Measurements from ENCODE around the gene CRMP1.

CRMP1 gene

DNA sequence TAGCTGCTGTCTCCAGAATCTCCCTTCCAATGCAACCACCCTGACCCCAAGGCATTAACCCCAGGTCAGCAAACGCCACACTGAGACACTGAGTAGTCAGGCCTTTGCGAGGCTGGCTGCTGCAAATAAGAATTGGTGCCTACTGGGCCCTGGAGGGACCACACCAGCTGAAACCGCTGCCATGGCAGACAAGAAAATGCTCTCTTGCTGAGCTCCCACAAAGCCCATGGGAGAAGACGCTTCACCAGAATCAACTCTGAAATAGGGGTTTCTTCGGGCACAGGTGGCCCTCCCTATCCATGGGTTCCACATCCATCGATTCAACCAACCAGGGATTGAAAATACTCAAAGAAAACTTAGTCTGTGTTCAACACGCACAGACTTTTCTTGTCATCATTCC, 26.7 kb upstream of the CRMP1 start:
- POLR2A ChIA-PET = no interaction called here
- Histone ChIP-seq H3K27me3 (replicated peaks in 2 of 5; ENCODE audit: control insufficient read depth in 4 of 5, insufficient read depth in 5 of 5, low read length in 4 of 5) (peaks cover 0 to 73% (median 16%) of the 10 kb centered on the region in 5 experiments), H3K9me3 (ENCODE audit: control extremely low read depth in 1 of 5, control insufficient read depth in 4 of 5, insufficient read depth in 2 of 5, low read depth in 1 of 5, low read length in 4 of 5) (no peaks in the 10 kb centered on the region), H3K4me1 (ENCODE audit: control extremely low read depth in 1 of 4, control insufficient read depth in 4 of 4, insufficient read depth in 4 of 4, low read length in 3 of 4) (no peaks in the 10 kb centered on the region), H3K4me3 (ENCODE audit: control insufficient read depth in 1 of 7, extremely low read depth in 1 of 7, insufficient read depth in 4 of 7, low read depth in 2 of 7, low read length in 6 of 7) (no peak overlapping the region), H3K27ac (ENCODE audit: insufficient read depth in 1 of 2, low read depth in 1 of 2, low read length in 2 of 2, poor library complexity in 1 of 2, severe bottlenecking in 2 of 2) (no peak overlapping the region), H3K36me3 (ENCODE audit: control insufficient read depth in 4 of 4, insufficient read depth in 4 of 4, low read length in 3 of 4) (no peaks in the 10 kb centered on the region)
- WGBS (ENCODE audit: insufficient coverage) = 90% methylated on average over 6 of the region's 7 CpGs
- CTCF ChIA-PET = no interaction called here
- no peak for DNase-seq

DNA sequence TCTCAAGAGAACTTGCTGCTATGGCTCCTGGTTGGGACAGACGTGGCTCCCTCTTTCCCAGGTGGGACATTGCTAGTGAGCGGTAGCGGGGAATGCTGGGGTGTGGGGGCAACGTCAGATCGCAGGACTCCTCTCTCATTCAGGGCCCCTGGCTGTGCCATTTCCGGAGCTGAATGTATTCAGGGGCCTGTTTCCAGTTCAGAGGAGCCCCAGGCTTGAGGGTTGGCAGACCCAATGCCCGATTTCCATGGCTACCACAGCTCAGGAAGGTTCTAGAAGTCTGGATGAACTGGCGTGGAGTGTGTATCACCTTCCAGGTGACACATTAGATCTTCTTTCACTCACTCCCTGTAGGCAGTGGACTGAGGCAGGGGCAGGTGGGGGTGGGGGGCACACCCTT, 26.2 kb upstream of the CRMP1 start:
- Histone ChIP-seq H3K36me3 (ENCODE audit: control insufficient read depth in 4 of 4, insufficient read depth in 4 of 4, low read length in 3 of 4) (no peaks in the 10 kb centered on the region), H3K27me3 (replicated peaks in 2 of 5; ENCODE audit: control insufficient read depth in 4 of 5, insufficient read depth in 5 of 5, low read length in 4 of 5) (peaks cover 0 to 73% (median 16%) of the 10 kb centered on the region in 5 experiments), H3K27ac (ENCODE audit: insufficient read depth in 1 of 2, low read depth in 1 of 2, low read length in 2 of 2, poor library complexity in 1 of 2, severe bottlenecking in 2 of 2) (no peak overlapping the region), H3K4me3 (ENCODE audit: control insufficient read depth in 1 of 7, extremely low read depth in 1 of 7, insufficient read depth in 4 of 7, low read depth in 2 of 7, low read length in 6 of 7) (no peak overlapping the region), H3K4me1 (ENCODE audit: control extremely low read depth in 1 of 4, control insufficient read depth in 4 of 4, insufficient read depth in 4 of 4, low read length in 3 of 4) (no peaks in the 10 kb centered on the region), H3K9me3 (ENCODE audit: control extremely low read depth in 1 of 5, control insufficient read depth in 4 of 5, insufficient read depth in 2 of 5, low read depth in 1 of 5, low read length in 4 of 5) (no peaks in the 10 kb centered on the region)
- CTCF ChIA-PET = no interaction called here
- 98% methylated on average over 7 of the region's 8 CpGs for WGBS (ENCODE audit: insufficient coverage)
- POLR2A ChIA-PET = interaction anchor here (0.6 kb wide), 1 partner anchor 1185 kb away, joined by 4 read pairs; no protein-coding TSS in a partner anchor
- no peak for DNase-seq

DNA sequence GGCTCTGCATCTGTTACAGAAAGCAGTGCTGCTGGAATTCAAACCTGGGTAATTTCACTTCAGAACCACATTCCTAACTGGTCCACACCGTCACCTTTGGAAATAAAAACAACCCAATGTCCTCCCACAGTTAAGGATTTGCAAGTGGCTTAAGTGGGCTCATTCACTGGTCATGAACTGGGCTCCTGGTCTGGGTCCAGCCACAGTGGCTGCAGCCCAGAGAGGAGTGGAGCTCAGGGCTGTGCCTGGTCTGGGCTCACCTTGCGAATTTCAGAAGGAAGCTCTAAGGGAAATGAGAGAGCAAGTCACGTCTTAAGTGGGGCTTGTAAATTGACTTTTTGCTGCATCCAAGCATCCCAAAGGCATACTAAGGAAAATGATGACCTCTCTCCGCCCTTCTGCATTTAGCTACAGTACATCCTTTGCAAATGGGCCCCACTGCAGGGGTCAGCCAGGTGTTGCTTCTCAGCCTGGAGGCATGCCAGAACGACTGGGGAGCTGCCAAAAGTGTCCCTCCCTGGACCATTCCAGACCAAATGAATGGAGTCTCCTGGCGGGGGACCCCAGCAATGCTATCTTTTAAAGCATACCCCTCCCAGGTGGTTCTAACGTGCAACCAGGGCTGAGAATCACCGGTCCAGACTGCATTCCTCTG, 25.6 kb upstream of the CRMP1 start:
- H3K9me3 ChIP-seq (ENCODE audit: control extremely low read depth in 1 of 5, control insufficient read depth in 4 of 5, insufficient read depth in 2 of 5, low read depth in 1 of 5, low read length in 4 of 5) = peaks cover 0 to 1% (median 0%) of the 10 kb centered on the region in 5 experiments
- CTCF ChIA-PET = no interaction called here
- H3K27ac ChIP-seq (ENCODE audit: insufficient read depth in 1 of 2, low read depth in 1 of 2, low read length in 2 of 2, poor library complexity in 1 of 2, severe bottlenecking in 2 of 2) = no peak overlapping the region
- H3K4me1 ChIP-seq (ENCODE audit: control extremely low read depth in 1 of 4, control insufficient read depth in 4 of 4, insufficient read depth in 4 of 4, low read length in 3 of 4) = no peaks in the 10 kb centered on the region
- WGBS (ENCODE audit: insufficient coverage) = 76% methylated on average over 7 of the region's 8 CpGs
- no peak for DNase-seq
- no peaks in the 10 kb centered on the region for H3K36me3 ChIP-seq (ENCODE audit: control insufficient read depth in 4 of 4, insufficient read depth in 4 of 4, low read length in 3 of 4)
- POLR2A ChIA-PET = interaction anchor here (0.6 kb wide), 1 partner anchor 1184 kb away, joined by 4 read pairs; no protein-coding TSS in a partner anchor
- no peak overlapping the region for H3K4me3 ChIP-seq (ENCODE audit: control insufficient read depth in 1 of 7, extremely low read depth in 1 of 7, insufficient read depth in 4 of 7, low read depth in 2 of 7, low read length in 6 of 7)
- H3K27me3 ChIP-seq (replicated peaks in 2 of 5; ENCODE audit: control insufficient read depth in 4 of 5, insufficient read depth in 5 of 5, low read length in 4 of 5) = peaks cover 0 to 72% (median 16%) of the 10 kb centered on the region in 5 experiments

DNA sequence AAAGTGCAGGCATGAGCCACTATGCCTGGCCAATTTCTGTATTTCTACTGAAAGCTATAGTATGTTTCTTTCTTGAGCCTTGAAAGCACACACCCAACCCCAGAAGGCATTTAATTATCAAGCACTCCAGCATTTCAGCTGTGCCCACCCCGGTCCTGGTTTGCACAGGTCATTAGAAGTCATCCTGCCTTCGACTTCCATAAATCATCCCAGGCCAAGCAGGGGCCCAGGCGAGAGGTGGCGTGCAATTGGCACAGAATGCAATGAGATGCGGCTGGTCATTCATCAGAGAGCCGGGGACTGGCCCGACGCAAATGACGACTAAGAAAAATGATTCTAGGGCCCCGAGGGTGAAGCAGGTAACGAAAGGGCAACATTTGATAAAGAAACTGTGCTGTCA, 24.8 kb upstream of the CRMP1 start:
- Histone ChIP-seq H3K4me1 (ENCODE audit: control extremely low read depth in 1 of 4, control insufficient read depth in 4 of 4, insufficient read depth in 4 of 4, low read length in 3 of 4) (no peaks in the 10 kb centered on the region), H3K9me3 (ENCODE audit: control extremely low read depth in 1 of 5, control insufficient read depth in 4 of 5, insufficient read depth in 2 of 5, low read depth in 1 of 5, low read length in 4 of 5) (peaks cover 0 to 3% (median 0%) of the 10 kb centered on the region in 5 experiments), H3K27ac (ENCODE audit: insufficient read depth in 1 of 2, low read depth in 1 of 2, low read length in 2 of 2, poor library complexity in 1 of 2, severe bottlenecking in 2 of 2) (no peak overlapping the region), H3K27me3 (replicated peaks in 2 of 5; ENCODE audit: control insufficient read depth in 4 of 5, insufficient read depth in 5 of 5, low read length in 4 of 5) (peaks cover 0 to 68% (median 16%) of the 10 kb centered on the region in 5 experiments), H3K4me3 (ENCODE audit: control insufficient read depth in 1 of 7, extremely low read depth in 1 of 7, insufficient read depth in 4 of 7, low read depth in 2 of 7, low read length in 6 of 7) (no peak overlapping the region), H3K36me3 (ENCODE audit: control insufficient read depth in 4 of 4, insufficient read depth in 4 of 4, low read length in 3 of 4) (no peaks in the 10 kb centered on the region)
- ChIA-PET CTCF (no interaction called here), POLR2A (no interaction called here)
- WGBS (ENCODE audit: insufficient coverage) = 75% methylated on average over 10 of the region's 11 CpGs
- DNase-seq = no peak

DNA sequence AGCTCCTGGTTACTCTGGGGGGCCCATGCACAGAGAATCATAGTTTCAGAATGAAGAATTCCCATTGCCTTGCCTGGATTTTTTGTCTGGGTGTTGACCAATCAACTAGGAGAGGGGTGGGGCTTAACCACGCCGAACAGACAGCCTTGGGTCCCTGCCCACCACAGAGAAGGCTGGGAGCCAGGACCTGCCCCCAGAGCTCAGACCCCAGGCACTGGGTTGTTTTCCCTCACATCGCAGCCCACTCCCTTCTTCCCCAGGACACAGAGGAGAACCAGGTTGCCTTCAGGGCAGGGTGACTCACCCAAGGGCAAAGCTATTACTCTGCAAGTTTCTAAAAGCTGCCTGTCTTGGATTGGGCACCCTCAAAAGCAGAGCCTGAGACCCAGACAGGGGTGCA, 23.3 kb upstream of the CRMP1 start:
- peaks cover 0 to 53% (median 12%) of the 10 kb centered on the region in 5 experiments for H3K27me3 ChIP-seq (replicated peaks in 2 of 5; ENCODE audit: control insufficient read depth in 4 of 5, insufficient read depth in 5 of 5, low read length in 4 of 5)
- H3K4me3 ChIP-seq (ENCODE audit: control insufficient read depth in 1 of 7, extremely low read depth in 1 of 7, insufficient read depth in 4 of 7, low read depth in 2 of 7, low read length in 6 of 7) = no peak overlapping the region
- H3K27ac ChIP-seq (ENCODE audit: insufficient read depth in 1 of 2, low read depth in 1 of 2, low read length in 2 of 2, poor library complexity in 1 of 2, severe bottlenecking in 2 of 2) = no peak overlapping the region
- WGBS (ENCODE audit: insufficient coverage) = 88% methylated on average over 2 of the region's 3 CpGs
- ChIA-PET CTCF (no interaction called here), POLR2A (no interaction called here)
- H3K36me3 ChIP-seq (ENCODE audit: control insufficient read depth in 4 of 4, insufficient read depth in 4 of 4, low read length in 3 of 4) = no peaks in the 10 kb centered on the region
- DNase-seq = no peak
- peaks cover 0 to 7% (median 0%) of the 10 kb centered on the region in 5 experiments for H3K9me3 ChIP-seq (ENCODE audit: control extremely low read depth in 1 of 5, control insufficient read depth in 4 of 5, insufficient read depth in 2 of 5, low read depth in 1 of 5, low read length in 4 of 5)
- H3K4me1 ChIP-seq (ENCODE audit: control extremely low read depth in 1 of 4, control insufficient read depth in 4 of 4, insufficient read depth in 4 of 4, low read length in 3 of 4) = no peaks in the 10 kb centered on the region

DNA sequence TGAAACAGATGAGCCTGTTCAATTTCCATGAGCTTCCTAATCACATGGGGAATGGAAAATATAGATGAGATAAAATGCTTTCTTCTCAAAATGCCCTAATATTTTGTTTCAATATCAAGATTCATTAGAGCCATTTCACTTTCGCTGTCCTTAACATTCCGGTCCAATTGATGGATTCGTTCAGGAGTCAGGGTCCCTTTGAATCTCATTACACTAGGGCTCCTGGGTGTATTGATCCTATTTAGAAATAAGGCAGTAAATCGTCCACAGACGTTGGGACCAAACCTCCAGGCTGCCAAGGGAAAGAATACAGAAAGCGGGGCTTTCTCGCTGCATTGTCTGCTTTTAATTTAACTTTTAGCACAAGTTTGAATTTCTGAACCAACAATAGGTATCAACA, 20.6 kb upstream of the CRMP1 start:
- H3K27ac ChIP-seq (ENCODE audit: insufficient read depth in 1 of 2, low read depth in 1 of 2, low read length in 2 of 2, poor library complexity in 1 of 2, severe bottlenecking in 2 of 2) = no peak overlapping the region
- no peaks in the 10 kb centered on the region for H3K36me3 ChIP-seq (ENCODE audit: control insufficient read depth in 4 of 4, insufficient read depth in 4 of 4, low read length in 3 of 4)
- H3K9me3 ChIP-seq (ENCODE audit: control extremely low read depth in 1 of 5, control insufficient read depth in 4 of 5, insufficient read depth in 2 of 5, low read depth in 1 of 5, low read length in 4 of 5) = peaks cover 0 to 10% (median under 1%) of the 10 kb centered on the region in 5 experiments
- ChIA-PET CTCF (no interaction called here), POLR2A (no interaction called here)
- H3K4me1 ChIP-seq (ENCODE audit: control extremely low read depth in 1 of 4, control insufficient read depth in 4 of 4, insufficient read depth in 4 of 4, low read length in 3 of 4) = no peaks in the 10 kb centered on the region
- peaks cover 0 to 37% (median 4%) of the 10 kb centered on the region in 5 experiments for H3K27me3 ChIP-seq (replicated peaks in 2 of 5; ENCODE audit: control insufficient read depth in 4 of 5, insufficient read depth in 5 of 5, low read length in 4 of 5)
- H3K4me3 ChIP-seq (ENCODE audit: control insufficient read depth in 1 of 7, extremely low read depth in 1 of 7, insufficient read depth in 4 of 7, low read depth in 2 of 7, low read length in 6 of 7) = no peak overlapping the region
- 78% methylated on average over 3 of the region's 7 CpGs for WGBS (ENCODE audit: insufficient coverage)
- no peak for DNase-seq

DNA sequence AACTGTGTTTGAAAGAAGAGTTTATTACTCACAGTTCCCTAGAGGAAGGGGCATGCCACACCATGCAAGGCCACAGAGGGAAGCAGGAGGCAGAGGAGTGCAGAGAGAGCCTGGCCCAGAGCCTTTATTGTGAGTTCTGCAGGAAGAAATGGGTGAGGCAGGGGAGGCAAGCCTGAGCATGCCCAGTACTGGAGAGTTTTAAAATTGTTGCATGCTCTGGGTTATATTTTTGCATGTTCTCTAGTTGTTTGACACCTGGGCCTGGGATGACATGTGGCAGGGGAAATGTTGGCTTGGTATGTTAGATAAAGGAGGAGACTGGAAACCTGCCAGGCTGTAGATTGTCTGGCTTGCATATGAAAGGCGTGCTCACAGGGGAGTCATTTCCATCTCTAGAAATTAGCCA, 19.7 kb upstream of the CRMP1 start:
- Histone ChIP-seq H3K36me3 (ENCODE audit: control insufficient read depth in 4 of 4, insufficient read depth in 4 of 4, low read length in 3 of 4) (no peaks in the 10 kb centered on the region), H3K4me1 (ENCODE audit: control extremely low read depth in 1 of 4, control insufficient read depth in 4 of 4, insufficient read depth in 4 of 4, low read length in 3 of 4) (no peaks in the 10 kb centered on the region), H3K27me3 (replicated peaks in 2 of 5; ENCODE audit: control insufficient read depth in 4 of 5, insufficient read depth in 5 of 5, low read length in 4 of 5) (peaks cover 0 to 37% (median 3%) of the 10 kb centered on the region in 5 experiments), H3K9me3 (ENCODE audit: control extremely low read depth in 1 of 5, control insufficient read depth in 4 of 5, insufficient read depth in 2 of 5, low read depth in 1 of 5, low read length in 4 of 5) (peaks cover 1 to 11% (median 4%) of the 10 kb centered on the region in 5 experiments), H3K27ac (ENCODE audit: insufficient read depth in 1 of 2, low read depth in 1 of 2, low read length in 2 of 2, poor library complexity in 1 of 2, severe bottlenecking in 2 of 2) (no peak overlapping the region), H3K4me3 (ENCODE audit: control insufficient read depth in 1 of 7, extremely low read depth in 1 of 7, insufficient read depth in 4 of 7, low read depth in 2 of 7, low read length in 6 of 7) (no peak overlapping the region)
- CTCF ChIA-PET = no interaction called here
- WGBS (ENCODE audit: insufficient coverage) = no CpG with 5 or more reads among the region's 1 CpG
- POLR2A ChIA-PET = no interaction called here
- no peak for DNase-seq
